Lower lobe of right lung (tissue), 2 donors: Measurements from ENCODE around the gene CEACAM21. TPM values are rescaled to one million over a fixed set of nuclear protein-coding genes. Genes with fewer than 3 reads are reported as not detected.

ENCODE experiments used
- ATAC-seq, 2 donors: fragments of 200-7000 bp; cut with Tn5 transposase; one replicate each; pipeline ENCODE4 v1.9.1; 2020 to 2022; ENCODE audit warnings: mild to moderate bottlenecking in 2 of 2, moderate library complexity in 2 of 2
- DNase-seq: peaks from one replicate; pipeline ENCODE4 v3.0.0-alpha.2; 2020
- H3K27ac ChIP-seq: fragments of 200-600 bp; one replicate; pipeline ENCODE4 v1.8.0; 2022
- H3K27me3 ChIP-seq: fragments of 200-600 bp; one replicate; pipeline ENCODE4 v1.8.0; 2022; ENCODE audit warnings: low read depth
- H3K36me3 ChIP-seq: fragments of 200-600 bp; one replicate; pipeline ENCODE4 v1.8.0; 2022; ENCODE audit warnings: mild to moderate bottlenecking
- H3K4me1 ChIP-seq: fragments of 200-600 bp; one replicate; pipeline ENCODE4 v1.8.0; 2022
- H3K4me3 ChIP-seq: fragments of 200-600 bp; one replicate; pipeline ENCODE4 v1.8.0; 2022; ENCODE audit warnings: mild to moderate bottlenecking
- H3K9me3 ChIP-seq: fragments of 200-600 bp; one replicate; pipeline ENCODE4 v1.8.0; 2022
- CTCF ChIP-seq: fragments of 200-600 bp; IDR thresholded peaks from one replicate; pipeline ENCODE4 v1.8.0; 2022; ENCODE audit warnings: antibody characterized with exemption, mild to moderate bottlenecking
- intact Hi-C: fragments of 100-400 bp; cut with DNase I; formaldehyde crosslinking; loops from one replicate; pipeline ENCODE4 v1.11.0; 2022
- total RNA-seq: library from RNA; stranded (reverse); fragmentation: NEBNext Ultra II Directional; extraction: Animal tissue kit (Norgen Biotek cat#: 25700); gene quantifications from one replicate; pipeline ENCODE4 v1.2.1, GENCODE V29; 2021
- donor health status: DM: no; HTN: yes; CAD: no; lungs with severe emphysema.

CEACAM21 gene
- total RNA-seq, 1 donor from 2014 or later = 28.8 TPM

GRCh38 chr19:41617941-41618730 is 42.2 kb downstream of the CEACAM21 start:
- H3K4me3 ChIP-seq = no peak overlapping the region
- no peak overlapping the region for H3K27ac ChIP-seq
- H3K4me1 ChIP-seq = no peaks in the 10 kb centered on the region
- DNase-seq = no peak
- no peak for TF ChIP-seq CTCF
- H3K9me3 ChIP-seq = no peaks in the 10 kb centered on the region
- intact Hi-C loops = no loop called here
- H3K27me3 ChIP-seq = no peaks in the 10 kb centered on the region
- no peak for ATAC-seq
- no peaks in the 10 kb centered on the region for H3K36me3 ChIP-seq

GRCh38 chr19:41619018-41619556 is 43.1 kb downstream of the CEACAM21 start:
- Histone ChIP-seq H3K4me3 (no peak overlapping the region), H3K9me3 (no peaks in the 10 kb centered on the region), H3K4me1 (no peaks in the 10 kb centered on the region), H3K27ac (no peak overlapping the region), H3K36me3 (no peaks in the 10 kb centered on the region), H3K27me3 (no peaks in the 10 kb centered on the region)
- no peak for TF ChIP-seq CTCF
- peak; percentile 29 to 37 for ATAC-seq
- no peak for DNase-seq
- intact Hi-C loops = no loop called here

- TF ChIP-seq CTCF = no peak
- Histone ChIP-seq H3K27me3 (peaks cover 6% of the 10 kb centered on the region), H3K4me1 (no peaks in the 10 kb centered on the region), H3K9me3 (no peaks in the 10 kb centered on the region), H3K36me3 (no peaks in the 10 kb centered on the region), H3K4me3 (no peak overlapping the region), H3K27ac (no peak overlapping the region)
- DNase-seq = no peak
- no peak for ATAC-seq
- intact Hi-C loops = no loop called here
Measured at GRCh38 chr19:41620171-41620570, 44.2 kb downstream of the CEACAM21 start.

GRCh38 chr19:41621226-41621625 is 45.3 kb downstream of the CEACAM21 start:
- no peak overlapping the region for H3K4me3 ChIP-seq
- no peak for ATAC-seq

GRCh38 chr19:41621654-41622053 is 45.7 kb downstream of the CEACAM21 start:
- no peak overlapping the region for H3K27ac ChIP-seq
- ATAC-seq (peak; percentile 42 to 47), DNase-seq (no peak)

More at GRCh38 chr19:41621226-41621625, 45.3 kb downstream of the CEACAM21 start:
- no peak overlapping the region for H3K27ac ChIP-seq
- H3K4me1 ChIP-seq = no peaks in the 10 kb centered on the region
- peaks cover 9% of the 10 kb centered on the region for H3K27me3 ChIP-seq
- DNase-seq = no peak
- no peak for TF ChIP-seq CTCF
- intact Hi-C loops = no loop called here
- no peaks in the 10 kb centered on the region for H3K36me3 ChIP-seq
- no peaks in the 10 kb centered on the region for H3K9me3 ChIP-seq

More at GRCh38 chr19:41621654-41622053, 45.7 kb downstream of the CEACAM21 start:
- peaks cover 9% of the 10 kb centered on the region for H3K27me3 ChIP-seq
- no peak overlapping the region for H3K4me3 ChIP-seq
- no peaks in the 10 kb centered on the region for H3K9me3 ChIP-seq
- intact Hi-C loops = no loop called here
- no peak for TF ChIP-seq CTCF
- no peaks in the 10 kb centered on the region for H3K36me3 ChIP-seq
- H3K4me1 ChIP-seq = peaks cover under 1% of the 10 kb centered on the region
